Gastrocnemius medialis (tissue), 4 donors: ENCODE data around the gene ZBTB49. TPM values are rescaled to one million over a fixed set of nuclear protein-coding genes. Genes with fewer than 3 reads are reported as not detected.

Experiments
- ATAC-seq, 2 donors: fragments of 150-250 bp; one replicate each; pipeline ENCODE4 v1.9.1; 2016
- DNase-seq, 2 donors: peaks; one replicate each; pipeline ENCODE4 v3.0.0-alpha.2; 2019
- H3K27ac ChIP-seq, 4 donors: fragments of 200-600 bp; sonication (generic); 1 replicate in 1 of 4; 2 replicates in 3 of 4; pipeline ENCODE4 v1.5.1; 2016 to 2018; ENCODE audit warnings: mild to moderate bottlenecking in 2 of 4, moderate library complexity in 1 of 4
- H3K27me3 ChIP-seq, 3 donors: fragments of 200-600 bp; sonication (generic) in 2 of 3; 1 replicate in 1 of 3; 2 replicates in 2 of 3; pipeline versions ENCODE4 v1.5.1 to v1.6.0; 2016 to 2019; ENCODE audit warnings: mild to moderate bottlenecking in 1 of 3, moderate library complexity in 1 of 3
- H3K36me3 ChIP-seq, 2 donors: fragments of 200-600 bp; sonication (generic) in 1 of 2; one replicate each; pipeline ENCODE4 v1.5.1; 2017 to 2018
- H3K4me1 ChIP-seq, 2 donors: fragments of 200-600 bp; sonication (generic) in 1 of 2; one replicate each; pipeline ENCODE4 v1.5.1; 2016 to 2017; ENCODE audit warnings: mild to moderate bottlenecking in 2 of 2
- H3K4me3 ChIP-seq, 4 donors: fragments of 200-600 bp; sonication (generic) in 3 of 4; 1 replicate in 1 of 4; 2 replicates in 3 of 4; pipeline ENCODE4 v1.5.1; 2016 to 2019; ENCODE audit warnings: mild to moderate bottlenecking in 2 of 4
- H3K9me3 ChIP-seq, 3 donors: fragments of 200-600 bp; sonication (generic) in 2 of 3; 1 replicate in 1 of 3; 2 replicates in 2 of 3; pipeline ENCODE4 v1.5.1; 2016 to 2019
- POLR2A ChIP-seq, 2 donors: fragments of 450-650 bp; IDR thresholded peaks; one replicate each; pipeline ENCODE4 v1.6.1; 2017; ENCODE audit warnings: antibody characterized with exemption in 2 of 2, mild to moderate bottlenecking in 2 of 2, moderate library complexity in 2 of 2
- in situ Hi-C, 4 donors: fragments of 200-750 bp; cut with MboI; loops; one replicate each; pipeline versions ENCODE4 v1.15.0 to v1.8.0; 2017; ENCODE audit warnings: low sequenced_read_pairs in 4 of 4
- intact Hi-C: fragments of 100-400 bp; cut with DNase I; formaldehyde crosslinking; loops from one replicate; pipeline ENCODE4 v1.15.1; 2023; ENCODE audit warnings: low total_unique reads
- total RNA-seq, 4 donors: library from RNA; depleted of rRNA; stranded (reverse); fragments of >200 nt; gene quantifications; one replicate each; pipeline versions ENCODE4 v1.1.0 to v1.2.3, GENCODE V29; 2016
- TF ChIP-seq, protein P1 (sequence below), 5 experiments: fragments of 450-650 bp in 3 of 5; fragments of 200-600 bp in 2 of 5; sonication (generic) in 2 of 5; IDR thresholded peaks in 4 of 5; conservative IDR thresholded peaks in 1 of 5; 1 replicate in 4 of 5; 2 replicates in 1 of 5; pipeline ENCODE4 v1.5.1; 2016 to 2019; ENCODE audit warnings: antibody characterized with exemption in 5 of 5, mild to moderate bottlenecking in 3 of 5, moderate library complexity in 3 of 5

The ZBTB49 gene
- total RNA-seq, 4 donors from 2014 or later = 1.7 to 2.8 (median 2.5) TPM

DNA sequence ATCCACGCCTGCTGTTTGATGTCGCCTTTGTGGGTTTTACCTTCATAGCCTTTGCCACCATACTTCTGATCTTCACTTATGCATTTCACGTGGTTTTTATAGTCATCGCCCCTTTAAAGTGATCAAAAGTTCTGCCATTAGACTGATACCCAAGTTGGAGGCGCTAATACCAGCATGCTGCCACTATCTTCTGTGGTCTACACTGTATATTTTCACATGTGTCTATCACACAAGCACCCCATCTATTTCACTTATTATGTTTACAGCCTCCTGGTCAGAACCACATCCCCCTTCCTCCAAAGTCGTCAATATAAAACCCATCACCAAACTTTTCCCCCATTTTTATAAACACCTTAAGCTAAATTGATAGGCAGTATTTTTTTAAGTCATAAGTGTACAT is 8.3 kb upstream of the ZBTB49 start:
- Histone ChIP-seq H3K36me3 (peaks cover 3 to 62% of the 10 kb centered on the region in 2 donors), H3K4me3 (no peak overlapping the region), H3K4me1 (peaks cover 0 to 29% of the 10 kb centered on the region in 2 donors), H3K9me3 (no peaks in the 10 kb centered on the region), H3K27me3 (no peaks in the 10 kb centered on the region), H3K27ac (no peak overlapping the region)
- intact Hi-C loops = loop anchor here (1.0 kb wide), 1 partner anchor 17 kb away; no protein-coding TSS in a partner anchor
- TF ChIP-seq, protein P1, sequence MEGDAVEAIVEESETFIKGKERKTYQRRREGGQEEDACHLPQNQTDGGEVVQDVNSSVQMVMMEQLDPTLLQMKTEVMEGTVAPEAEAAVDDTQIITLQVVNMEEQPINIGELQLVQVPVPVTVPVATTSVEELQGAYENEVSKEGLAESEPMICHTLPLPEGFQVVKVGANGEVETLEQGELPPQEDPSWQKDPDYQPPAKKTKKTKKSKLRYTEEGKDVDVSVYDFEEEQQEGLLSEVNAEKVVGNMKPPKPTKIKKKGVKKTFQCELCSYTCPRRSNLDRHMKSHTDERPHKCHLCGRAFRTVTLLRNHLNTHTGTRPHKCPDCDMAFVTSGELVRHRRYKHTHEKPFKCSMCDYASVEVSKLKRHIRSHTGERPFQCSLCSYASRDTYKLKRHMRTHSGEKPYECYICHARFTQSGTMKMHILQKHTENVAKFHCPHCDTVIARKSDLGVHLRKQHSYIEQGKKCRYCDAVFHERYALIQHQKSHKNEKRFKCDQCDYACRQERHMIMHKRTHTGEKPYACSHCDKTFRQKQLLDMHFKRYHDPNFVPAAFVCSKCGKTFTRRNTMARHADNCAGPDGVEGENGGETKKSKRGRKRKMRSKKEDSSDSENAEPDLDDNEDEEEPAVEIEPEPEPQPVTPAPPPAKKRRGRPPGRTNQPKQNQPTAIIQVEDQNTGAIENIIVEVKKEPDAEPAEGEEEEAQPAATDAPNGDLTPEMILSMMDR (IDR thresholded peaks at IDR 0.05 in 4 of 5, conservative IDR thresholded peaks at IDR 0.05 in 1 of 5) = no peak
- TF ChIP-seq POLR2A (IDR thresholded peaks at IDR 0.05) = no peak
- DNase-seq = no peak
- ATAC-seq = no peak
- in situ Hi-C loops = loop anchor here in 1 of 4 donors (25.0 kb wide), 1 partner anchor 256 kb away; the partner anchor contains the start of gene STX18

GRCh38 chr4:4284827-4285618 is 5.0 kb upstream of the ZBTB49 start:
- Histone ChIP-seq H3K27me3 (no peaks in the 10 kb centered on the region), H3K4me1 (peaks cover 9 to 40% of the 10 kb centered on the region in 2 donors), H3K9me3 (no peaks in the 10 kb centered on the region), H3K27ac (peak overlapping the region; percentile 7 to 76 (median 66)), H3K4me3 (no peak overlapping the region), H3K36me3 (peaks cover 0 to 32% of the 10 kb centered on the region in 2 donors)
- intact Hi-C loops = no loop called here
- ATAC-seq (peak; percentile 16 to 19), DNase-seq (peak in 1 of 2 donors; percentile 34)
- TF ChIP-seq POLR2A (IDR thresholded peaks at IDR 0.05) = no peak
- TF ChIP-seq, protein P1 (IDR thresholded peaks at IDR 0.05 in 4 of 5, conservative IDR thresholded peaks at IDR 0.05 in 1 of 5) = no peak
- in situ Hi-C loops = loop anchor here in 1 of 4 donors (25.0 kb wide), 1 partner anchor 252 kb away; the partner anchor contains the start of gene STX18

DNA sequence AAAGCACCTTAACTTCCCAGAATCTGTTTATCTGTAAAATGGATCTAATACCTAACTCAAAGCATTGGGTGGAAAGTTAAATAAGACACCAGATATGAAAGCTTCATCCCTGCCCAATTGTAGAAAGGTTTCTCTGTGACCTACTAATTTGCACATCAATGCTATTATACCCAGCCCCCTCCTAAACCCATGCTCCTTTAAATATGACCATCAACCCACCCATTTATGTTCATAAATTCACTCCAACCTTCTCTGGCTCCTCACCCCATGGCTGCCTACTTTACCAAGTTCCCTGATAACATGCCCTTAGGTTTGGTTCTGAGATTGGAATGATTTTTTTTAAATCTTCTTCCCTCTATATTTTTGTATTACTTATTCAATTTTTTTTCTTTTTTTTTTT is 2.0 kb upstream of the ZBTB49 start:
- TF ChIP-seq, protein P1 (IDR thresholded peaks at IDR 0.05 in 4 of 5, conservative IDR thresholded peaks at IDR 0.05 in 1 of 5) = no peak
- TF ChIP-seq POLR2A (IDR thresholded peaks at IDR 0.05) = no peak
- peaks cover 32 to 65% of the 10 kb centered on the region in 2 donors for H3K4me1 ChIP-seq
- ATAC-seq (no peak), DNase-seq (no peak)
- in situ Hi-C loops = loop anchor here in 1 of 4 donors (25.0 kb wide), 1 partner anchor 249 kb away; the partner anchor contains the start of gene STX18
- H3K4me3 ChIP-seq = no peak overlapping the region
- H3K27me3 ChIP-seq = no peaks in the 10 kb centered on the region
- peaks cover 0 to 3% of the 10 kb centered on the region in 2 donors for H3K36me3 ChIP-seq
- no peaks in the 10 kb centered on the region for H3K9me3 ChIP-seq
- intact Hi-C loops = no loop called here
- no peak overlapping the region for H3K27ac ChIP-seq

GRCh38 chr4:4289055-4289454 is 996 bp upstream of the ZBTB49 start:
- ATAC-seq = no peak
- in situ Hi-C loops (loop anchor here in 1 of 4 donors (25.0 kb wide), 1 partner anchor 248 kb away; the partner anchor contains the start of gene STX18), intact Hi-C loops (no loop called here)
- Histone ChIP-seq H3K4me1 (peaks cover 41 to 70% of the 10 kb centered on the region in 2 donors), H3K4me3 (peak overlapping the region; percentile 69 to 93 (median 82)), H3K36me3 (no peaks in the 10 kb centered on the region), H3K27me3 (no peaks in the 10 kb centered on the region), H3K9me3 (no peaks in the 10 kb centered on the region), H3K27ac (peak overlapping the region in 3 of 4 donors; percentile 84 to 88 (median 85))
- TF ChIP-seq, protein P1 (IDR thresholded peaks at IDR 0.05 in 4 of 5, conservative IDR thresholded peaks at IDR 0.05 in 1 of 5) = no peak
- TF ChIP-seq POLR2A (IDR thresholded peaks at IDR 0.05) = no peak
- no peak for DNase-seq
